Measurements from ENCODE around the gene IQGAP3.

IQGAP3 gene

DNA sequence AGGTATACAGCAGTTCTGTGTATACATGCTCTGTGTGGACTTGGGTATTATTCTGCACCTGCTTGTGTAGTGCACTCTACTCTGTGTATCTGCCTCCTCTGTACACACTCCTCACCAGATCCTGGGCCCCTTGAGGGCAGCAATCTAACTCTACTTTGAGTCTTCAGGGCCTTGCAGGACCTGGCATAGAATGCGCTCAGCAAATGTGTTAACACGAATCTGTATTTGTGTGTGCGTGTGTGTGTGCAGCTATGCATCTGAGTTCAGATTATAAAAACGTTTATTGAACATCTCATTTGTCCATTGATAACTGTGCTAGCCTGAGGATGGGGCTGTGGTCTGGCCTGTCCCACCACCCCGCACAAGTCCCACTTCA is 67.9 kb downstream of the IQGAP3 start:
- H3K79me2 ChIP-seq (ENCODE audit: low read length): peaks cover 11% of the 10 kb centered on the region
- no peak overlapping the region for H2AFZ ChIP-seq (ENCODE audit: low read depth, low read length)
- no peaks in the 10 kb centered on the region for H3K27me3 ChIP-seq (ENCODE audit: low read depth, low read length)

GRCh38 chr1:156503698-156504437 is 68.5 kb downstream of the IQGAP3 start:
- peak overlapping the region; percentile 75 for H3K4me3 ChIP-seq (ENCODE audit: low read length)
- no peaks in the 10 kb centered on the region for H3K9me3 ChIP-seq (ENCODE audit: insufficient read depth, low read length)
- TF ChIP-seq EZH2phosphoT487 (IDR thresholded peaks at IDR 0.05; ENCODE audit: low read depth) (no peak), CTCF (IDR thresholded peaks at IDR 0.05; ENCODE audit: low read depth, low read length) (no peak)
- peak overlapping the region; percentile 95 for H3K4me2 ChIP-seq (ENCODE audit: low read length)
- peak overlapping the region; percentile 91 for H3K27ac ChIP-seq (ENCODE audit: low read length)
- H2AFZ ChIP-seq (ENCODE audit: low read depth, low read length): no peak overlapping the region
- H3K9ac ChIP-seq (ENCODE audit: low read length): peak overlapping the region; percentile 82
- no peaks in the 10 kb centered on the region for H3K27me3 ChIP-seq (ENCODE audit: low read depth, low read length)
- peaks cover 9% of the 10 kb centered on the region for H4K20me1 ChIP-seq (ENCODE audit: insufficient read depth, low read length)
- no peaks in the 10 kb centered on the region for H3K36me3 ChIP-seq (replicated peaks; ENCODE audit: low read depth, low read length)
- H3K79me2 ChIP-seq (ENCODE audit: low read length): peaks cover 17% of the 10 kb centered on the region
- peaks cover 60% of the 10 kb centered on the region for H3K4me1 ChIP-seq (ENCODE audit: low read length)

More for the DNA sequence above, 67.9 kb downstream of the IQGAP3 start:
- Histone ChIP-seq H3K36me3 (replicated peaks; ENCODE audit: low read depth, low read length) (no peaks in the 10 kb centered on the region), H3K9ac (ENCODE audit: low read length) (peak overlapping the region; percentile 82), H3K4me3 (ENCODE audit: low read length) (peak overlapping the region; percentile 75), H3K4me1 (ENCODE audit: low read length) (peaks cover 55% of the 10 kb centered on the region), H3K4me2 (ENCODE audit: low read length) (peak overlapping the region; percentile 95), H3K9me3 (ENCODE audit: insufficient read depth, low read length) (no peaks in the 10 kb centered on the region), H4K20me1 (ENCODE audit: insufficient read depth, low read length) (peaks cover 3% of the 10 kb centered on the region), H3K27ac (ENCODE audit: low read length) (peak overlapping the region; percentile 91)
- no peak for TF ChIP-seq EZH2phosphoT487 (IDR thresholded peaks at IDR 0.05; ENCODE audit: low read depth)

DNA sequence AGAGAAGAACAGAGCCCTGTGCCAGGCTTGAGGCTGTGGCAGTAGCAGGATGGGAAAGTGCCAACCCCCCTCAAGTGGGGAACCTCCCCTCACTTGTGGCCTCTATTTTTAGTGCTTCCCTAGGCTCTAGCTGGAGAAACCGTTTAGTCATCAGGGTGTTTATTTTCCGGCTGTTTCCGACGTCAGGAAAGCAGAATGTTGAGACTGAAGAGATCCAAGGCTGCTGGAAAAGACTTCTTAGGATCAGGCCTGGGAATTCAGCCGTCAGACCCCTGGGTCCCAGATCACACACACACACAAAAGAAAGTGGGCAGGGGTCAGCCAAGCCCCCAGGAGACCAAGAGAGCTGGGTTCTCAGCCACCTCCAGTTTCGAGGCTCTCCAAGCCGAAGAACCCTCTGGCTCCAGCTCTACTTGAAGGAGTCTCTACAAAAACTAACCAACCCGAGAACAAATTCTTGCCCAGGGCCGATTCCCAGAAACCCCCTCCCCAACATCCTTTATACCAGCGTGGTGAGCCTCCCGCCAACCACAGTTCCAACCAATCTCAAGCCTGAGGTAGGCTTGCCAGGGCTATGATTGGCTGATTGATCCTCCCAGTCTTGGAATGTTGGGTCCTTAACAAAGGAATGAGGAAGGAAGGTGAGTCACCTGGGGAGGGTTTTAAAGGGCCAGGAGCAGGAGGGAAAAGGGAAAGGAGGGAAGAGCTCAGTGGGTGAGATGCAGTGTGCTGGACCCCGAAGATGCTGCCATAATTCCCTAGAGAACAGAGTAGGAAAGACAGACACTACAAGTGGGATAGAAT is 69.3 kb downstream of the IQGAP3 start:
- no peaks in the 10 kb centered on the region for H3K36me3 ChIP-seq (replicated peaks; ENCODE audit: low read depth, low read length)
- peaks cover 16% of the 10 kb centered on the region for H4K20me1 ChIP-seq (ENCODE audit: insufficient read depth, low read length)
- H3K79me2 ChIP-seq (ENCODE audit: low read length): peaks cover 25% of the 10 kb centered on the region
- H3K4me3 ChIP-seq (ENCODE audit: low read length): no peak overlapping the region
- no peak overlapping the region for H3K4me2 ChIP-seq (ENCODE audit: low read length)
- no peak overlapping the region for H3K9ac ChIP-seq (ENCODE audit: low read length)
- no peaks in the 10 kb centered on the region for H3K27me3 ChIP-seq (ENCODE audit: low read depth, low read length)
- no peak overlapping the region for H3K27ac ChIP-seq (ENCODE audit: low read length)
- peaks cover 61% of the 10 kb centered on the region for H3K4me1 ChIP-seq (ENCODE audit: low read length)
- H3K9me3 ChIP-seq (ENCODE audit: insufficient read depth, low read length): no peaks in the 10 kb centered on the region
- TF ChIP-seq CTCF (IDR thresholded peaks at IDR 0.05; ENCODE audit: low read depth, low read length) (no peak), EZH2phosphoT487 (IDR thresholded peaks at IDR 0.05; ENCODE audit: low read depth) (no peak)
- no peak overlapping the region for H2AFZ ChIP-seq (ENCODE audit: low read depth, low read length)

GRCh38 chr1:156502391-156502893 is 69.9 kb downstream of the IQGAP3 start:
- H3K27ac ChIP-seq (ENCODE audit: low read length): no peak overlapping the region
- no peak for TF ChIP-seq CTCF (IDR thresholded peaks at IDR 0.05; ENCODE audit: low read depth, low read length)
- TF ChIP-seq EZH2phosphoT487 (IDR thresholded peaks at IDR 0.05; ENCODE audit: low read depth): no peak
- H3K27me3 ChIP-seq (ENCODE audit: low read depth, low read length): no peaks in the 10 kb centered on the region
- H3K36me3 ChIP-seq (replicated peaks; ENCODE audit: low read depth, low read length): peaks cover under 1% of the 10 kb centered on the region
- H3K9ac ChIP-seq (ENCODE audit: low read length): no peak overlapping the region
- no peak overlapping the region for H2AFZ ChIP-seq (ENCODE audit: low read depth, low read length)
- H3K4me1 ChIP-seq (ENCODE audit: low read length): peaks cover 61% of the 10 kb centered on the region
- peak overlapping the region; percentile 78; the same call in 1 of the 2 replicates for H3K4me2 ChIP-seq (ENCODE audit: low read length)
- no peak overlapping the region for H3K4me3 ChIP-seq (ENCODE audit: low read length)
- peaks cover 23% of the 10 kb centered on the region for H4K20me1 ChIP-seq (ENCODE audit: insufficient read depth, low read length)
- H3K79me2 ChIP-seq (ENCODE audit: low read length): peaks cover 31% of the 10 kb centered on the region
- H3K9me3 ChIP-seq (ENCODE audit: insufficient read depth, low read length): no peaks in the 10 kb centered on the region
